Activated CD4-positive, alpha-beta memory T cell treated with anti-CD3 and anti-CD28 coated beads, Interleukin-2, amount 10 ng/mL, durations not matched to agents 7 days and 5 days (primary cell): ENCODE results near the gene INTS3. TPM values are rescaled to one million over a fixed set of nuclear protein-coding genes. Genes with fewer than 3 reads are reported as not detected.
"Not testable (repeated sequence)": the region's sequence is repeated elsewhere in the genome, so short reads cannot be mapped to it uniquely, and the experiment has no call there.

ENCODE experiments used
- CTCF ChIA-PET: fragments of 350-600 bp; sonication (Branson Sonifier 250); formaldehyde crosslinking; loops from one replicate; lab custom pipeline; 2021; ENCODE audit warnings: antibody characterized with exemption, inconsistent platforms; lab: Charles Lee
- POLR2A ChIA-PET: fragments of 350-600 bp; sonication (Branson Sonifier 250); formaldehyde crosslinking; loops from one replicate; lab custom pipeline; 2021; ENCODE audit warnings: antibody characterized with exemption; lab: Charles Lee
- DNase-seq: peaks from one replicate; pipeline ENCODE4 v3.0.0-alpha.2; 2020
- H3K27ac Mint-ChIP-seq: one replicate; pipeline ENCODE4 v1.8.0; 2021; ENCODE audit warnings: mild to moderate bottlenecking, mixed read lengths
- H3K27me3 Mint-ChIP-seq: one replicate; pipeline ENCODE4 v1.8.0; 2021; ENCODE audit warnings: mixed read lengths
- H3K36me3 Mint-ChIP-seq: one replicate; pipeline ENCODE4 v1.8.0; 2021; ENCODE audit warnings: low read depth, mixed read lengths
- H3K4me1 Mint-ChIP-seq: one replicate; pipeline ENCODE4 v1.8.0; 2021; ENCODE audit warnings: mixed read lengths
- H3K4me3 Mint-ChIP-seq: one replicate; pipeline ENCODE4 v1.8.0; 2021; ENCODE audit warnings: mild to moderate bottlenecking, mixed read lengths
- H3K9me3 Mint-ChIP-seq: one replicate; pipeline ENCODE4 v1.8.0; 2021; ENCODE audit warnings: mixed read lengths
- total RNA-seq, 2 experiments: library from RNA; stranded (reverse); gene quantifications; one replicate each; pipeline ENCODE4 v1.2.3, GENCODE V29; 2021

The INTS3 gene
- total RNA-seq, 2 experiments from 2014 or later: 46.9 to 50.5 TPM

DNA sequence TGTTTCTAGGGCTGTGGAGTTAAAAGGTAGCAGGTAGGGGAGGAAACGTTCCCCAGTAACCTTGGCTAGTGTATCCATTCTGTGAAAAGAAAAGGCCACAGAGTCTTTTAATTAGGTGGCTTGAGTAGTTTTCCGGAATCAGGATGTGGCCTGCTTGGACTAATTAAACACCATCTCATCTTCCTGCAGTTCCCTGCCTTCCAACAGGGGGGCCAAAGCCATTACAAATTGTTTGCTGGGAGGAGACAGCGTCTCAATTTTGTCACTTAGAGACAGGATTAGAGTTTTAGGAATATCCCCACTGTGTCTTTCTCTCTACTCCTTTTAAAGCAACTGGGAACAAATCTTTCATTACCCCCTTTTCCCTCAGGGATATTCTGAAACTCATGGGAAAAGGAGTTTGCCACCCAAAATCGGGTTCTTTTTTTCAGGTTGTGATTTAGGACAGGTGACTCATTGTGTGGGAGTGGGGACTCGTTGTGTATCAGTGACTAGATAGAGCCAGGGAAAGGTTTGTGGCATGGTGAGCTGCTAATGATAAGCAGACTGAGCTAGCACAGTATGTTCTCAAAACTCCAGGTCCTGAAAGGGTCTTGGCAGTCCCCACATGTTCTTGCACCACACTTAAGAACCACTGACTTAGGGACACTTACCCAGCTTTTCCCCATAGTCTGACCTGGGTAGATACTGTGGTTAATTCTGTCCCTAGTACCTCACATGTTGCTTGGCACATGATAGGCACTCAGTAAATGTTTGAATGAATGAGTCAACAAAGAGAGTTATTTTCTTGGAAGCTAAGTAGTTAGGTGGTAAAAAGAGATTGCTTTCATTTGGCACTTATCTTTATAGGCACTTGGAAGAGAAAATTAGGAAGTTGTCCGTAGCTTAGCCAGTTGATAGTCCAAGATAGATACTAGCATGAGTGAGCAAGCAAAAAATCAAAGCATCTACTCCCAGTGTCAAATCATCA lies 22.5 kb downstream of the INTS3 start:
- Mint-ChIP-seq H3K4me3 (no peak overlapping the region), H3K36me3 (peaks cover 63% of the 10 kb centered on the region), H3K27me3 (no peaks in the 10 kb centered on the region), H3K9me3 (no peaks in the 10 kb centered on the region), H3K27ac (no peak overlapping the region), H3K4me1 (peaks cover 7% of the 10 kb centered on the region)
- DNase-seq: no peak
- ChIA-PET POLR2A (interaction anchor here (1.1 to 2.8 kb wide), 2 partner anchors 22 to 237 kb away, joined by 3 to 7 read pairs; partner anchors contain the start of genes INTS3 and RAB13), CTCF (interaction anchor here (0.6 to 1.8 kb wide), 5 partner anchors 74 to 478 kb away, joined by 3 to 7 read pairs (median 5); partner anchors contain the start of gene RAB13)

DNA sequence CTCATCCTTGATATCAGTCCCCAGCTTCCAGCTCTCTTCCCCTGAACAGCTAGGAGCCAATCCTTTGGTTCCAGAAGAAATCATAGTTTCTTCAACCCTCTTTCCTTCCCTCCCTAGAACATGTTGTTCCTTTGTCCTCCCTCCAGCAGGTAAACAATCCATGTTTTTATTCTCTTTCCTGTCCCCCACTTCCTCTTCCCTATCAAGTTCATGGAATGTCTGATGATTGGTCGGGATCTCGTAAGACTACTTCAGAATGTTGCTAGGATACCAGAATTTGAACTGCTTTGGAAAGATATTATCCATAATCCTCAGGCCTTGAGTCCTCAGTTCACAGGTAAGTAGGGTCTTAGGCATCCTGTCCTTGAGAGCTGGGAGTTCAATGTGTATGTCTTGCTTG lies 24.2 kb downstream of the INTS3 start:
- Mint-ChIP-seq H3K36me3 (peaks cover 62% of the 10 kb centered on the region), H3K9me3 (no peaks in the 10 kb centered on the region), H3K4me3 (no peak overlapping the region), H3K27ac (no peak overlapping the region), H3K27me3 (no peaks in the 10 kb centered on the region), H3K4me1 (peaks cover 7% of the 10 kb centered on the region)
- no peak for DNase-seq
- POLR2A ChIA-PET: no interaction called here
- CTCF ChIA-PET: interaction anchor here (1.3 to 1.8 kb wide), 2 partner anchors 9 to 80 kb away, joined by 3 to 6 read pairs; no protein-coding TSS in a partner anchor

DNA sequence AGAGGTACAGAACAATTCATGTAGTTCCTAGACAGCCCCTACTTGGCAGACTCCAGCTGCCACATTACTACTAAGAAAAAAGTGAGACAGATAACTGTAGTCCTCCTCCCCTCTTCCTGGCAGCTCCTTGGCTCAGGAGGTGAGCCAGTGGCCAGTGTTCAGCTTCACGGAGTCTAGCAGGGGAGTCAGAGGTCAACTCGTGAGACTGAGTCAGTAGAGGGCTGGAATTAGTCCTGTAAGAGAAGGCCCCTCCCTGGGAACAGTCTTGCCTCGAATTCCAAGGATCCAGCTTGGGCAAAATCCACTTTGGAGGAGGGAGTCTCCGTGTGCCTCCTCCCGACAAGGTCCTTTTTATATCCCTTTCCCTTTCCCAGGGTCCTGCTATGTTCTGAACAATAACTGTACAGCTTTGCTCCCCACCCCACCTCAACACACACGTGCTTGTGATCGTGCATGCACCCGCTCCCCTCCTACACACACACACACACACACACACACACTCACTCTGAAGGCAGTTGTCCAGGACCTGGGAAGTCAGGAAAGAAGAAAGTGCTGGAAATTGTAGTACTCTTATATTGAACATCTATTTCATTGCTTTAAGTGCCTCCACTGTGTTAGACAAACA lies 24.8 kb downstream of the INTS3 start:
- Mint-ChIP-seq H3K27ac (no peak overlapping the region), H3K4me3 (no peak overlapping the region), H3K36me3 (peaks cover 63% of the 10 kb centered on the region), H3K9me3 (no peaks in the 10 kb centered on the region), H3K27me3 (no peaks in the 10 kb centered on the region), H3K4me1 (peaks cover 7% of the 10 kb centered on the region)
- DNase-seq: no peak
- ChIA-PET POLR2A (no interaction called here), CTCF (interaction anchor here (1.3 to 1.8 kb wide), 2 partner anchors 10 to 81 kb away, joined by 3 to 6 read pairs; no protein-coding TSS in a partner anchor)

DNA sequence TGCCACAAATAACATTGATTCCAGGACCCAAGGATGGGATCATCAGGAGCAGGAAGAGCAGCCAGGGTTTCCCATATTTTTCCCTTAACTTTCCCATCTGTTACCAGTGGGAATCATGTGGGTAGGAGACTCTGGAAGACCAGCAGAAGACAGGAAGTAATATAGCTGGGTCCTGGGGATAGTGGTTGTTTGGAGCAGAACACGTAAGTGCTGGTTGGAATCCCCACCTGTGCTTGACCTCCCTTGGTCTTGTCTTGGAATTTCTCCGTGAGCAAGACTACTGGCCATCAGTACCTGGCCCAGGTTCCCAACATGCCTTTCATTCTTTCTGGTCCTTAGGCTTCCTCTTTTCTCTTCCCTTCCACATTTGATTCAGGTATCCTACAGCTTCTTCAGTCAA lies 26.4 kb downstream of the INTS3 start:
- ChIA-PET CTCF (interaction anchor here (1.5 kb wide), 1 partner anchor 26 kb away, joined by 5 read pairs; the partner anchor contains the start of gene INTS3), POLR2A (interaction anchor here (1.2 kb wide), 1 partner anchor 9 kb away, joined by 4 read pairs; no protein-coding TSS in a partner anchor)

DNA sequence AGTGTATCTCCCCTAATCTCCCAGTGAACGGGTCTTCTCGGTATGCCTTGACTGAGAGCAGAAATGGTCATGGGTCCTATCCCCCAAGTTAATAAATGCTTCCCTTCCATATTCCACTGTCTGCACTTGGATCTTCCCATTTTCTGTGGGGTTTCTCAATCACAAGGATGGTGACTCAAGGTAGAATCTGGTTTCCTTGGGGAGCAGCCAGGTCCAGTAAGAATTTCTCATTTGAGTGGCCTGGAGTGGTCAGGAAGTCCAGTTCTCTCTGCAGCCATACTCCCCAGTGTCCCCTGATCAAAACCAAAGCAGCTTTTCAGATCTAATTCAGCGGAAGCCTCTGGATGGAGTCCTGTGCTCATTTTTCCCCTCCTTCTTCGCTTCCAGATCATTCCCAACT lies 32.6 kb downstream of the INTS3 start:
- Mint-ChIP-seq H3K4me1 (no peaks in the 10 kb centered on the region), H3K4me3 (no peak overlapping the region), H3K9me3 (no peaks in the 10 kb centered on the region), H3K27me3 (no peaks in the 10 kb centered on the region), H3K27ac (no peak overlapping the region), H3K36me3 (peaks cover 50% of the 10 kb centered on the region)
- ChIA-PET POLR2A (interaction anchor here (0.9 to 1.3 kb wide), 2 partner anchors 9 to 23 kb away, joined by 3 to 4 read pairs; no protein-coding TSS in a partner anchor), CTCF (interaction anchor here (1.0 kb wide), 1 partner anchor 227 kb away, joined by 3 read pairs; no protein-coding TSS in a partner anchor)
- no peak for DNase-seq

More for the DNA sequence above, 26.4 kb downstream of the INTS3 start:
- Mint-ChIP-seq H3K9me3 (no peaks in the 10 kb centered on the region), H3K4me1 (peaks cover 4% of the 10 kb centered on the region), H3K27ac (no peak overlapping the region), H3K4me3 (no peak overlapping the region), H3K27me3 (no peaks in the 10 kb centered on the region), H3K36me3 (peaks cover 56% of the 10 kb centered on the region)
- DNase-seq: no peak

DNA sequence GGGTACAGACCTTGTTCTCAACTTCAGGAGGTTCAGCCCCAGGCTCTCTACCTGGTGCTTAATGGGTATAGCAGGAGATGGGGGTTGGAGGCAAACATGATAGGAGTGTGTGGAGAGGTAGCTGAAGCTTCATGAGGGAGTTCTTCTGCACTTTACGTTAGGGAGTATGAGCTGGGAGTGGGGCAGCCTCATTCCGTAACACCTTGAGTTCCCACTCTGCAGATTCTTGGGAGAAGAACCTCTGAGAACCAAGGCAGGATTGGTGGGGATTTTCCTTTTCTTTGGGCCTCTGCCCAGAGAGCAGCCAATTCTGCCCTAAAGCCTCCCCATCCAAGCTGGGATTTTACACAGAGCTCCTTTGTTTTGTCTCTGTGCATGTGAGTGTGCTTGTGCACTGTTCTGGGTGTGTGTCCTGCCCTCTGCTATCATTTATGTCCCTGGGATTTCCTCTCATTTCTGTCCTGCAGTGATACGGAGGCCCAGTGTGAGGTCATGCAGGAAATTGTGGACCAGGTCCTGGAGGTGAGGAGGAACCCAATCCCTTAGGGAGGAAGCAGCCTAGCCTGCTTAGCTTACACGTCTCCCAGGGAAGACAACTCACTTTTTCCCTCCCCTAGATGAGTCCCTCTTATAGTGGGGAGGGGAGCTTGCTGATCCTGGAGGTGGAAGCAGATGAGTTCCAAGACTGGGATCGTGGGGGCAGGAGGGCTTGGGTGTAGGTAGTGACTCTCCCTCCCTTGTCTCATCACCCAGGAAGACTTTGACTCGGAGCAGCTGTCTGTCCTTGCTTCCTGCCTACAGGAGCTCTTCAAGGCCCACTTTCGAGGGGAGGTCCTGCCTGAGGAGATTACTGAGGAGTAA lies 35.7 kb downstream of the INTS3 start:
- no peaks in the 10 kb centered on the region for H3K27me3 Mint-ChIP-seq
- DNase-seq: no peak
- no peak overlapping the region for H3K27ac Mint-ChIP-seq
- H3K9me3 Mint-ChIP-seq: no peaks in the 10 kb centered on the region
- peaks cover 58% of the 10 kb centered on the region for H3K36me3 Mint-ChIP-seq
- ChIA-PET CTCF (interaction anchor here (1.4 kb wide), 1 partner anchor 12 kb away, joined by 3 read pairs; the partner anchor contains the start of gene SLC27A3), POLR2A (interaction anchor here (0.8 to 2.3 kb wide), 5 partner anchors 9 to 226 kb away, joined by 3 to 6 read pairs (median 4); partner anchors contain the start of gene SLC27A3)
- H3K4me3 Mint-ChIP-seq: no peak overlapping the region
- H3K4me1 Mint-ChIP-seq: no peaks in the 10 kb centered on the region

DNA sequence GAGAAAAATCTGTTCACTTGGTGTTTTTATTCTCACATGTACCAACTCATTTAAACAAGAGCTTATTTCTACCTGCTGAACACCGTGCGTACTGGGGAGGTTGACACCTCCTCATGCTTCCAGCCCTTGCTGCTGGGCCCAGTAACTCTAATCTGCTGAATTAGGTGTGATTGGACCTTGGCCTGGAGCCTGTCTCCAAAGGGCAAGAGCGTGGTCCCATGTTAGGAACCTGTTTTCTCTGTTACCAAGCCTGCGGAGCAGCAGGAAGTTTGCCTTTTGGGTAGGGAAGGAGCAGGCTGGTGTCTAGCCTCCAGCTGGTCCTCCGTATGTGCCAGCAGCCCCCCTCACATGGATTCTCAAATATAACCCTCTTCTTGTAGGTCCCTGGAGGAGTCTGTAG lies 36.5 kb downstream of the INTS3 start:
- ChIA-PET POLR2A (interaction anchor here (1.4 to 2.3 kb wide), 3 partner anchors 11 to 226 kb away, joined by 3 to 6 read pairs (median 5); partner anchors contain the start of gene SLC27A3), CTCF (interaction anchor here (1.4 kb wide), 1 partner anchor 11 kb away, joined by 3 read pairs; the partner anchor contains the start of gene SLC27A3)
- H3K27ac Mint-ChIP-seq: no peak overlapping the region
- H3K9me3 Mint-ChIP-seq: no peaks in the 10 kb centered on the region
- peaks cover 63% of the 10 kb centered on the region for H3K36me3 Mint-ChIP-seq
- H3K27me3 Mint-ChIP-seq: no peaks in the 10 kb centered on the region
- no peak for DNase-seq
- no peaks in the 10 kb centered on the region for H3K4me1 Mint-ChIP-seq
- no peak overlapping the region for H3K4me3 Mint-ChIP-seq

DNA sequence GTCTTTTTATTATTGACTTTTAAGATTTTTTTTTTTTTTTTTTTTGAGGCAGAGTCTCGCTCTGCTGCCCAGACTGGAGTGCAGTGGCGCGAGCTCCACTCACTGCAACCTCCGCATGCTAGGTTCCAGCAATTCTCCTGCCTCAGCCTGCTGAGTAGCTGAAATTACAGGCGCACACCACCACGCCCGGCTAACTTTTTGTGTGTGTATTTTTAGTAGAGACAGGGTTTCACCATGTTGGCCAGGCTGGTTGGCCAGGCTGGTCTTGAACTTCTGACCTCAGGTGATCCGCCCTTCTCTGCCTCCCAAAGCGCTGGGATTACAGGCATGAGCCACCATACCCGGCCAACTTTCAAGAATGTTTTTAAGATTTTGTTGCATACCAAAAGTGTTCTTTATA lies 38.8 kb downstream of the INTS3 start:
- H3K4me3 Mint-ChIP-seq, H3K27me3 Mint-ChIP-seq, CTCF ChIA-PET, DNase-seq, H3K27ac Mint-ChIP-seq, H3K4me1 Mint-ChIP-seq, H3K9me3 Mint-ChIP-seq: not testable (repeated sequence)
- peaks cover 52% of the 10 kb centered on the region for H3K36me3 Mint-ChIP-seq
- POLR2A ChIA-PET: interaction anchor here (2.7 kb wide), 1 partner anchor 17 kb away, joined by 6 read pairs; no protein-coding TSS in a partner anchor

DNA sequence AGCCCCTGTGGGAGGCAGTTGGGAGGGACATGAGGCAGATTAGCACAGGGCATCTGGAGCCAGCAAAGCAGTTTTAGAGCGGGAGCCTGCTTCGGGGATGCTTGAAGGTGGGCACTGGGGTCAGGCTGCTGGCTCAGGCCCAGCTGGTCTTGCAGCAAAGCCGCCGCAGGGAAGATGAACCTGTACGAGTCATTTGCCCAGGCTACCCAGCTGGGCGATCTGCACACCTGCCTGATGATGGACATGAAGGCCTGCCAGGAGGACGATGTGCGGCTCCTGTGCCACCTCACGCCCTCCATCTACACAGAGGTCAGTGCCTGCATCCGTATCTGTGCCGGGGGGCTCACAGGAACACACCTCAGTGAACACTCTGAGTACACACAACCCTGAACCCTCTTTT lies 39.7 kb downstream of the INTS3 start:
- Mint-ChIP-seq H3K4me3 (no peak overlapping the region), H3K27ac (no peak overlapping the region), H3K9me3 (no peaks in the 10 kb centered on the region), H3K36me3 (peaks cover 54% of the 10 kb centered on the region), H3K27me3 (no peaks in the 10 kb centered on the region), H3K4me1 (no peaks in the 10 kb centered on the region)
- CTCF ChIA-PET: no interaction called here
- POLR2A ChIA-PET: interaction anchor here (2.7 kb wide), 1 partner anchor 16 kb away, joined by 6 read pairs; no protein-coding TSS in a partner anchor
- DNase-seq: no peak

DNA sequence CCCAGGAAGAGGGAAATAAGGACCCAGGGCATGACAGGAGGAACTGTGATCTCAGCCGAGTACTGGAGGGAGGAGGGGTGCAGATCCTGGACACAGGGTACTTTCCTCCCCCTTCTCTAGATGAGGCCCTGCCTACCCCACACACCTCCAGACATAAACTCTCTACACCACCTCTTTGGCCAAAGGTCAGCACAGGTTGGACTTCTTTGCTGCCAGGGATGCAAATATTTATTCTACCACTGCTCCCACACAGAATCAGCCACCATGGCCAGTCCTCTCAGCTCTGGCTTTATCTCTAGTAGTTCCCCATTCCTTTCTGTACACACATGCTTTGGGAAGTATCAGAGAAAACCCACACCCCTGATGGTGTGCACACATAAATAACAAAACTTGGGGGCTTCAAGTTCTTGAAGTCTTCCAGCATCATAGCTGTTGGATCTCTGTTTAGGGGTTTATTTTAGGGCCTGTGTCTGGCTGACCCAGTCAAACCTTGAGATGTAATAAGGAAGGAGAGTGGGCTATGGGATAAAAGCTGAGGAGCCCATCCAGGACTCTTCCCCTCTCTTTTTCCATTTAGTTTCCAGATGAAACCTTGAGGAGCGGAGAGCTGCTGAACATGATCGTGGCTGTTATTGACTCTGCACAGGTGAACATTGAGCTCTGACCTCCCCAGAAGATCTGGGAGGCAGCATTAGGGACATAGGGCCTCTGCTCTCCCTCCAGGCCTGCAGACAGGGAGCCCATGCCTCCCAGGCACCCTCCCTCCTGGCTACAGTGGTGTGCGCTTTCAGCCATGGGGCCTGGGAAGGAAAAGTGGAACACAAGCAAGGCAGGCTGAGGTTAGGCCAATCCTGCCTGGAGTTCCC lies 40.7 kb downstream of the INTS3 start:
- H3K36me3 Mint-ChIP-seq: peaks cover 54% of the 10 kb centered on the region
- no peak overlapping the region for H3K27ac Mint-ChIP-seq
- POLR2A ChIA-PET: interaction anchor here (0.7 to 1.6 kb wide), 2 partner anchors 8 to 13 kb away, joined by 4 read pairs; no protein-coding TSS in a partner anchor

DNA sequence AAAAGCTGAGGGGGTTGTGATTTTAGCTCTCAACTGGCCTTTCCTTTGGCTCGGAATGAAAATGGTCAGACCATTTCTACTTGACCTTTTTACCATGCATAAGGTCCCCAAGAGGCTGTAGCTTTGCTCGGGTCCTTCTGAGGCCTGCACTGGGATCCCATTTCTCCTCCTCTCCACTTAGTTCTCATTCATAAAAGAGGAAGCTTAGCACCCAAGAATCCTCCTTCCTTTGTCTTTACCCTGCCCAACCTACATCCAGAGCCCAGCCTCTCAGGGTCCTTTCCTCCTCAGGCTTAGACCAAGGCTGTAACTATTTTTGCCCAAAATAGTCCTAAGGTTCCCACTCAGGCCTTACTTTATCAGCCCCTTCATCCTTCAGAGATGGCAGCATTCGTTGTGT lies 41.4 kb downstream of the INTS3 start:
- no peak for DNase-seq
- Mint-ChIP-seq H3K27ac (no peak overlapping the region), H3K36me3 (peaks cover 52% of the 10 kb centered on the region), H3K9me3 (no peaks in the 10 kb centered on the region), H3K4me3 (no peak overlapping the region), H3K4me1 (peaks cover 9% of the 10 kb centered on the region), H3K27me3 (no peaks in the 10 kb centered on the region)
- POLR2A ChIA-PET: interaction anchor here (0.7 to 1.6 kb wide), 2 partner anchors 9 to 12 kb away, joined by 4 read pairs; no protein-coding TSS in a partner anchor
- CTCF ChIA-PET: no interaction called here

More for the DNA sequence above, 40.7 kb downstream of the INTS3 start:
- DNase-seq: no peak
- H3K9me3 Mint-ChIP-seq: no peaks in the 10 kb centered on the region
- no peak overlapping the region for H3K4me3 Mint-ChIP-seq
- CTCF ChIA-PET: no interaction called here
- H3K27me3 Mint-ChIP-seq: no peaks in the 10 kb centered on the region
- peaks cover 2% of the 10 kb centered on the region for H3K4me1 Mint-ChIP-seq
